Measurements from ENCODE around the gene MYLK4.
A peak's percentile ranks its signal among the peaks of the same experiment; 100 is the strongest.

The MYLK4 gene

GRCh38 chr6:2755456-2755855, 4.7 kb upstream of the MYLK4 start:
- DNase-seq, result no peak

- DNase-seq, result no peak
Measured at GRCh38 chr6:2754911-2755310, 4.2 kb upstream of the MYLK4 start.

GRCh38 chr6:2754393-2754792, 3.7 kb upstream of the MYLK4 start:
- DNase-seq, result no peak

- DNase-seq, result no peak
Measured at GRCh38 chr6:2753743-2754142, 3.0 kb upstream of the MYLK4 start.

- no peak for DNase-seq
Measured at GRCh38 chr6:2753110-2753489, 2.4 kb upstream of the MYLK4 start.

GRCh38 chr6:2752477-2753109, 1.9 kb upstream of the MYLK4 start:
- DNase-seq, result no peak

GRCh38 chr6:2751871-2752270, 1.1 kb upstream of the MYLK4 start:
- DNase-seq, result no peak

- DNase-seq, result peak; percentile 28 to 82
Measured at GRCh38 chr6:2749969-2750600, 637 bp downstream of the MYLK4 start.

- no peak for DNase-seq
Measured at GRCh38 chr6:2748183-2748582, 2.5 kb downstream of the MYLK4 start.

GRCh38 chr6:2746557-2747061, 4.1 kb downstream of the MYLK4 start:
- no peak for DNase-seq

GRCh38 chr6:2745246-2745645, 5.5 kb downstream of the MYLK4 start:
- no peak for DNase-seq

GRCh38 chr6:2744778-2745177, 5.9 kb downstream of the MYLK4 start:
- no peak for DNase-seq

GRCh38 chr6:2744209-2744771, 6.4 kb downstream of the MYLK4 start:
- DNase-seq, result peak in 1 of 2 experiments; percentile 36

GRCh38 chr6:2743280-2744208, 7.2 kb downstream of the MYLK4 start:
- DNase-seq, result no peak

- no peak for DNase-seq
Measured at GRCh38 chr6:2741756-2742155, 9.0 kb downstream of the MYLK4 start.

GRCh38 chr6:2740581-2740980, 10.1 kb downstream of the MYLK4 start:
- DNase-seq, result no peak

- no peak for DNase-seq
Measured at GRCh38 chr6:2739335-2739734, 11.4 kb downstream of the MYLK4 start.

GRCh38 chr6:2738373-2738979, 12.2 kb downstream of the MYLK4 start:
- DNase-seq, result peak; percentile 47 to 62

- DNase-seq, result no peak
Measured at GRCh38 chr6:2737885-2738284, 12.8 kb downstream of the MYLK4 start.

GRCh38 chr6:2734488-2735166, 16.1 kb downstream of the MYLK4 start:
- no peak for DNase-seq

- no peak for DNase-seq
Measured at GRCh38 chr6:2733736-2734480, 16.8 kb downstream of the MYLK4 start.

GRCh38 chr6:2733324-2733723, 17.4 kb downstream of the MYLK4 start:
- DNase-seq, result no peak

Data from NCI-H526 (cell line).